ENCODE measurements around the gene RBPMS2. TPM values are rescaled to one million over a fixed set of nuclear protein-coding genes. Genes with fewer than 3 reads are reported as not detected.

Gene RBPMS2
- polyA plus RNA-seq, 1 experiment = 0.67 TPM

DNA sequence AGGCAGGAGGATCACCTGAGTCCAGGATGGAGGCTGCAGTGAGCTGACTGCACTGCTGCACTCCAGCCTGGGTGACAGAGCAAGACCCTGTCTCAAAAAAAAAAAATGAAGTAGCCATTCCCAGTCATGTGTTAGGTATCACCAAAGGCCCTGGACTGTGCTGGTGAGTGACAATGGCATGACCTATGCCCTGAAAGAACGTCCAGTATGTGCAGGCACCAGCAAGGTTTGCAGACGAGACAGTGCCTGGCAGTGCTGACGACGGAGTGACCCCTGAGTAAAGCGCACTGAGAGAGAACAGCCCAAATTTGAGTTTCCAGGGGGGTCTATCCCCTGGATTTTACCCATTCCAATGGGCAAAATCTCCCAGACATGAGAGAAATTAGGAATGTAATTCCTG, 45.2 kb downstream of the RBPMS2 start:
- TF ChIP-seq, protein P1, sequence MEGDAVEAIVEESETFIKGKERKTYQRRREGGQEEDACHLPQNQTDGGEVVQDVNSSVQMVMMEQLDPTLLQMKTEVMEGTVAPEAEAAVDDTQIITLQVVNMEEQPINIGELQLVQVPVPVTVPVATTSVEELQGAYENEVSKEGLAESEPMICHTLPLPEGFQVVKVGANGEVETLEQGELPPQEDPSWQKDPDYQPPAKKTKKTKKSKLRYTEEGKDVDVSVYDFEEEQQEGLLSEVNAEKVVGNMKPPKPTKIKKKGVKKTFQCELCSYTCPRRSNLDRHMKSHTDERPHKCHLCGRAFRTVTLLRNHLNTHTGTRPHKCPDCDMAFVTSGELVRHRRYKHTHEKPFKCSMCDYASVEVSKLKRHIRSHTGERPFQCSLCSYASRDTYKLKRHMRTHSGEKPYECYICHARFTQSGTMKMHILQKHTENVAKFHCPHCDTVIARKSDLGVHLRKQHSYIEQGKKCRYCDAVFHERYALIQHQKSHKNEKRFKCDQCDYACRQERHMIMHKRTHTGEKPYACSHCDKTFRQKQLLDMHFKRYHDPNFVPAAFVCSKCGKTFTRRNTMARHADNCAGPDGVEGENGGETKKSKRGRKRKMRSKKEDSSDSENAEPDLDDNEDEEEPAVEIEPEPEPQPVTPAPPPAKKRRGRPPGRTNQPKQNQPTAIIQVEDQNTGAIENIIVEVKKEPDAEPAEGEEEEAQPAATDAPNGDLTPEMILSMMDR (IDR thresholded peaks at IDR 0.05; ENCODE audit: insufficient read depth, low read depth, low read length) = no peak
- Histone ChIP-seq H3K27me3 (ENCODE audit: control insufficient read depth, insufficient read depth, low read length) (no peaks in the 10 kb centered on the region), H3K4me3 (ENCODE audit: low read depth, low read length) (no peak overlapping the region), H3K36me3 (ENCODE audit: control insufficient read depth, insufficient read depth, low read length) (no peaks in the 10 kb centered on the region)
- ChIA-PET CTCF (interaction anchor here (0.6 to 24.4 kb wide), 20 partner anchors 10 to 348 kb away, joined by 3 to 416 read pairs (median 6); no protein-coding TSS in a partner anchor), POLR2A (no interaction called here)
- DNase-seq (ENCODE audit: low read depth) = no peak

DNA sequence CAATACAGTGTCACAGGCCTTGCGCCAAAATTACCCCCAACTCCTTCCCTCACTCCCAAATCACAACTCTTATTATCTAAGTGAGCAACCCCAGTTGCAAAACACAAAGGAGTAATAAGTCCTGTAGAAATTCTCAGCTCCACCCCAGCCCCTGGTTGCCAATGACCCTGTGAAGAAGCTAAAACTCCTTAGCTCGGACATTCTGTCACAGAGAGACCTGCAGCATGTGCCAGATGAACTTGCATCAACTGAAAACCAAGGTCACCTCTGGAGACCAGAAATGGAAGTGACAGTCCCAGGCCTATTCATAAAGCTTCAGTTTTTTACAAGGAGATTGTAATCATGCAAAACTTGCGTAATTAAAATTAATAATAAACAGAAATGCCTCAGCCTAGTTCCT, 55.2 kb downstream of the RBPMS2 start:
- no peak for DNase-seq (ENCODE audit: low read depth)
- POLR2A ChIA-PET = no interaction called here
- H3K27me3 ChIP-seq (ENCODE audit: control insufficient read depth, insufficient read depth, low read length) = no peaks in the 10 kb centered on the region
- H3K36me3 ChIP-seq (ENCODE audit: control insufficient read depth, insufficient read depth, low read length) = no peaks in the 10 kb centered on the region
- TF ChIP-seq, protein P1 (IDR thresholded peaks at IDR 0.05; ENCODE audit: insufficient read depth, low read depth, low read length) = no peak
- CTCF ChIA-PET = interaction anchor here (0.8 to 2.5 kb wide), 4 partner anchors 9 to 36 kb away, joined by 3 to 17 read pairs (median 8); no protein-coding TSS in a partner anchor
- H3K4me3 ChIP-seq (ENCODE audit: low read depth, low read length) = no peak overlapping the region

DNA sequence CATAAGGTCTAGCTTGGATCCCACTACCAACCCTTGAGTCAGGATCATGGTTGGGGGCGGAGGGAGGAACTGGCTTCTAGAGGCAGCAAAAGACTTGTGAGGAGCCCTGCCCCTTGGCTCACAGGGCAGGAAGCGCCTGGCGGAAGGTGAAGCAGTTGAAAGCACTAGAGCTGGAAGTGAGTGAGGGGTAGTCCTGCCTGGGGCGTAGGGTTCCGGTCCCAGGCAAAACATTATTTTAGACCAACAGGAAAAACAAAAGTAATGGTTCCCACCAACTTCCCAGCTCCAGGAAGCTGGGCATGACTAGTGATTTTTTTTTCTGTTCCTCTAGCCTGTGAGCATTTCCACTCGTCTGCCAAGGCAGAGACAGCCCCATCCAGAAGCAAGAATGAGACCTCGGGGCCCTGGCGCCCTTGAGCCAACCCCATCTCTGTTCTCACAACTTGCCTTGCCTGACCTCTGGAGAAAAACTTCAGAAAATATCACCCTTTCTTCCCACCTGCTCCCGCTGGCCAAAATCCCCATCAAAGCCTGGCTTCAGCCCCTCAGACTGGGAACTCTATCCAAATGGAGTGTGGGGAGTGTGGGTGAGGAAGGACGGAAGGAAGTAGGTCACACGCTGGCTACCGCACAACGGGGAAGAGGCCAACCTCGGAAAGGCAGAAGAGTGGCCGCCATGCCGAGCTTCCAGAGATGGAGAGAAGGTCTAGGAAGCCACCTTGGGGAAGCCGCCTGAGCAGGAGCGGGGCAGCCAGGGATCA, 57.5 kb downstream of the RBPMS2 start:
- DNase-seq (ENCODE audit: low read depth) = no peak
- ChIA-PET POLR2A (no interaction called here), CTCF (interaction anchor here (0.8 to 2.1 kb wide), 4 partner anchors 9 to 33 kb away, joined by 3 to 14 read pairs (median 6); no protein-coding TSS in a partner anchor)
- H3K4me3 ChIP-seq (ENCODE audit: low read depth, low read length) = no peak overlapping the region
- no peaks in the 10 kb centered on the region for H3K27me3 ChIP-seq (ENCODE audit: control insufficient read depth, insufficient read depth, low read length)
- TF ChIP-seq, protein P1 (IDR thresholded peaks at IDR 0.05; ENCODE audit: insufficient read depth, low read depth, low read length) = no peak
- no peaks in the 10 kb centered on the region for H3K36me3 ChIP-seq (ENCODE audit: control insufficient read depth, insufficient read depth, low read length)

DNA sequence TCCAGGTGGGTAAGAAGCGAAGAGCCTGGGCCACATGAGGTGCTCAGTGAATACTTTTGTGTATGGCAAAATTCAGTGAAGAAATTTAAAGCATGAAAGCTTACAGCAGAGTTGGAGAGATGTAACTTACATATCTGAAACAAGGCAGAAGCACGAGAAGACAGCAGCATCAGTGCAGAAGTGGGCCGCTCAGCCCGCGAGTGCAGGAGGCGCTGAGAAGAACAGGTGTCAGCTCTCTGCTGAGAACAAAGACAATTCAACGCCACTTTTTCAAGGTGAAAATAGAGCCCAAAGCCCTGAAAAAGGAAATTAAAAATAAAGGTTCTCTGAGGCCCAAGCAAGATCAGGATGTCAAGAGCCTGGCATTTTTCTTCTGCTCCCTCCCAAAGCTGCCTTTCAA, 58.3 kb downstream of the RBPMS2 start:
- Histone ChIP-seq H3K36me3 (ENCODE audit: control insufficient read depth, insufficient read depth, low read length) (no peaks in the 10 kb centered on the region), H3K27me3 (ENCODE audit: control insufficient read depth, insufficient read depth, low read length) (no peaks in the 10 kb centered on the region), H3K4me3 (ENCODE audit: low read depth, low read length) (no peak overlapping the region)
- DNase-seq (ENCODE audit: low read depth) = no peak
- POLR2A ChIA-PET = no interaction called here
- TF ChIP-seq, protein P1 (IDR thresholded peaks at IDR 0.05; ENCODE audit: insufficient read depth, low read depth, low read length) = no peak
- CTCF ChIA-PET = interaction anchor here (0.8 to 2.1 kb wide), 5 partner anchors 8 to 645 kb away, joined by 3 to 14 read pairs (median 5); no protein-coding TSS in a partner anchor

DNA sequence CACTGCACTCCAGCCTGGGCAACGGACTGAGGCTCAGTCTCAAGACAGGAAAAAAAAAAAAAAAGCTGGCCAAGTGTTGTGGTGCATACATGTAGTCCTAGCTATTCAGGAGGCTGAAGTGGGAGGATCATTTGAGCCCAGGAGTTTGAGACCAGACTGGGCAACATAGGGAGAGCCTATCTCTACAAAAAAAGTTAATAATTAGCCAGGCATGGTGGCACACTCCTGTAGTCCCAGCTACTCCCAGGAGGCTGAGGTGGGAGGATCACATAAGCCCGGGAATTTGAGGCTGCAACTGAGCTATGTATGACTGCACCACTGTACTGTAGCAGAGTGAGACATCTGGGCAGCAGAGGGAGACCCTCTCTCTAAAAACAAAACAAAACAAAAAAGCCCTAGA, 58.9 kb downstream of the RBPMS2 start:
- no peak for DNase-seq (ENCODE audit: low read depth)
- Histone ChIP-seq H3K27me3 (ENCODE audit: control insufficient read depth, insufficient read depth, low read length) (no peaks in the 10 kb centered on the region), H3K36me3 (ENCODE audit: control insufficient read depth, insufficient read depth, low read length) (no peaks in the 10 kb centered on the region), H3K4me3 (ENCODE audit: low read depth, low read length) (no peak overlapping the region)
- TF ChIP-seq, protein P1 (IDR thresholded peaks at IDR 0.05; ENCODE audit: insufficient read depth, low read depth, low read length) = no peak
- CTCF ChIA-PET = interaction anchor here (1.1 to 1.9 kb wide), 4 partner anchors 11 to 645 kb away, joined by 3 to 14 read pairs (median 4); no protein-coding TSS in a partner anchor
- POLR2A ChIA-PET = no interaction called here

All from BJ (cell line).